ENCODE measurements around the gene PIK3AP1.

GRCh38 chr10:96658844-96659243, 61.5 kb downstream of the PIK3AP1 start:
- TF ChIP-seq CEBPB (IDR thresholded peaks at IDR 0.05) (no peak), JUN (IDR thresholded peaks at IDR 0.05) (no peak)
